ENCODE results near the gene CLNS1A.

CLNS1A gene

GRCh38 chr11:77658213-77659013, 20.8 kb upstream of the CLNS1A start:
- Histone ChIP-seq H3K4me3 (ENCODE audit: low read length) (no peak overlapping the region), H3K27me3 (replicated peaks; ENCODE audit: insufficient read depth, low read length) (no peaks in the 10 kb centered on the region), H4K20me1 (ENCODE audit: insufficient read depth, low read length) (no peaks in the 10 kb centered on the region), H3F3A (ENCODE audit: insufficient read depth, low read length) (no peaks in the 10 kb centered on the region), H3K4me2 (ENCODE audit: low read depth, low read length) (no peak overlapping the region), H3K79me2 (ENCODE audit: low read length) (no peaks in the 10 kb centered on the region), H3K9ac (ENCODE audit: low read length) (no peak overlapping the region), H2AFZ (ENCODE audit: low read length) (no peak overlapping the region), H3K4me1 (ENCODE audit: low read length) (no peaks in the 10 kb centered on the region), H3K36me3 (replicated peaks; ENCODE audit: insufficient read depth, low read length) (no peaks in the 10 kb centered on the region), H3K9me2 (replicated peaks; ENCODE audit: insufficient read depth, low read length) (no peaks in the 10 kb centered on the region), H3K27ac (ENCODE audit: low read length) (no peak overlapping the region), H3K9me3 (replicated peaks; ENCODE audit: insufficient read depth, low read length) (no peaks in the 10 kb centered on the region)
- DNase-seq, result no peak
- TF ChIP-seq EZH2phosphoT487 (IDR thresholded peaks at IDR 0.05; ENCODE audit: low read length) (no peak), CTCF (IDR thresholded peaks at IDR 0.05; ENCODE audit: low read length) (no peak), EZH2 (optimal IDR thresholded peaks at IDR 0.05; ENCODE audit: low read depth, low read length) (no peak)

GRCh38 chr11:77656362-77656761, 18.8 kb upstream of the CLNS1A start:
- no peak overlapping the region for H3K4me3 ChIP-seq (ENCODE audit: low read length)
- no peaks in the 10 kb centered on the region for H3K27me3 ChIP-seq (replicated peaks; ENCODE audit: insufficient read depth, low read length)
- H3K9ac ChIP-seq (ENCODE audit: low read length), result no peak overlapping the region
- no peaks in the 10 kb centered on the region for H3K4me1 ChIP-seq (ENCODE audit: low read length)
- H3K36me3 ChIP-seq (replicated peaks; ENCODE audit: insufficient read depth, low read length), result no peaks in the 10 kb centered on the region
- H3K4me2 ChIP-seq (ENCODE audit: low read depth, low read length), result no peak overlapping the region
- H3K79me2 ChIP-seq (ENCODE audit: low read length), result no peaks in the 10 kb centered on the region
- no peaks in the 10 kb centered on the region for H3K9me3 ChIP-seq (replicated peaks; ENCODE audit: insufficient read depth, low read length)
- H3K27ac ChIP-seq (ENCODE audit: low read length), result no peak overlapping the region
- no peak for DNase-seq
- H3F3A ChIP-seq (ENCODE audit: insufficient read depth, low read length), result no peaks in the 10 kb centered on the region
- no peak overlapping the region for H2AFZ ChIP-seq (ENCODE audit: low read length)
- no peaks in the 10 kb centered on the region for H4K20me1 ChIP-seq (ENCODE audit: insufficient read depth, low read length)
- no peak for TF ChIP-seq CTCF (IDR thresholded peaks at IDR 0.05; ENCODE audit: low read length)
- TF ChIP-seq EZH2phosphoT487 (IDR thresholded peaks at IDR 0.05; ENCODE audit: low read length), result no peak
- TF ChIP-seq EZH2 (optimal IDR thresholded peaks at IDR 0.05; ENCODE audit: low read depth, low read length), result no peak
- H3K9me2 ChIP-seq (replicated peaks; ENCODE audit: insufficient read depth, low read length), result no peaks in the 10 kb centered on the region

GRCh38 chr11:77654770-77655434, 17.3 kb upstream of the CLNS1A start:
- H3K79me2 ChIP-seq (ENCODE audit: low read length), result no peaks in the 10 kb centered on the region
- no peak overlapping the region for H3K4me2 ChIP-seq (ENCODE audit: low read depth, low read length)
- no peak for DNase-seq
- no peaks in the 10 kb centered on the region for H3K36me3 ChIP-seq (replicated peaks; ENCODE audit: insufficient read depth, low read length)
- no peaks in the 10 kb centered on the region for H3K9me2 ChIP-seq (replicated peaks; ENCODE audit: insufficient read depth, low read length)
- H3F3A ChIP-seq (ENCODE audit: insufficient read depth, low read length), result no peaks in the 10 kb centered on the region
- no peak overlapping the region for H3K9ac ChIP-seq (ENCODE audit: low read length)
- no peak overlapping the region for H3K27ac ChIP-seq (ENCODE audit: low read length)
- no peaks in the 10 kb centered on the region for H3K4me1 ChIP-seq (ENCODE audit: low read length)
- no peaks in the 10 kb centered on the region for H3K27me3 ChIP-seq (replicated peaks; ENCODE audit: insufficient read depth, low read length)
- H3K9me3 ChIP-seq (replicated peaks; ENCODE audit: insufficient read depth, low read length), result no peaks in the 10 kb centered on the region
- H3K4me3 ChIP-seq (ENCODE audit: low read length), result no peak overlapping the region
- TF ChIP-seq CTCF (IDR thresholded peaks at IDR 0.05; ENCODE audit: low read length), result no peak
- TF ChIP-seq EZH2phosphoT487 (IDR thresholded peaks at IDR 0.05; ENCODE audit: low read length), result no peak
- TF ChIP-seq EZH2 (optimal IDR thresholded peaks at IDR 0.05; ENCODE audit: low read depth, low read length), result no peak
- no peaks in the 10 kb centered on the region for H4K20me1 ChIP-seq (ENCODE audit: insufficient read depth, low read length)
- no peak overlapping the region for H2AFZ ChIP-seq (ENCODE audit: low read length)
